Peyer's patch (tissue), 4 donors: Measurements from ENCODE around the gene KRTAP19-6. TPM values are rescaled to one million over a fixed set of nuclear protein-coding genes. Genes with fewer than 3 reads are reported as not detected.

Experiments used
- DNase-seq, 3 donors: peaks; one replicate each; pipeline ENCODE4 v3.0.0-alpha.2; 2017 to 2019
- H3K27ac ChIP-seq, 4 donors: fragments of 200-600 bp; sonication (generic); one replicate each; pipeline ENCODE4 v1.5.1; 2016 to 2019
- H3K27me3 ChIP-seq, 2 donors: fragments of 200-600 bp; sonication (generic); one replicate each; pipeline ENCODE4 v1.5.1; 2019
- H3K36me3 ChIP-seq, 3 donors: fragments of 200-600 bp; sonication (generic); one replicate each; pipeline ENCODE4 v1.5.1; 2016 to 2019
- H3K4me1 ChIP-seq, 4 donors: fragments of 200-600 bp; sonication (generic); one replicate each; pipeline ENCODE4 v1.5.1; 2016 to 2019
- H3K4me3 ChIP-seq, 4 donors: fragments of 200-600 bp; sonication (generic); 1 replicate in 3 of 4; 2 replicates in 1 of 4; pipeline ENCODE4 v1.5.1; 2016 to 2019; ENCODE audit warnings: mild to moderate bottlenecking in 1 of 4
- H3K9me3 ChIP-seq, 4 donors: fragments of 200-600 bp; sonication (generic); one replicate each; pipeline ENCODE4 v1.5.1; 2016 to 2019; ENCODE audit warnings: mild to moderate bottlenecking in 1 of 4
- POLR2A ChIP-seq, 2 donors: fragments of 450-650 bp; IDR thresholded peaks; one replicate each; pipeline ENCODE4 v1.5.1; 2017; ENCODE audit warnings: antibody characterized with exemption in 2 of 2, mild to moderate bottlenecking in 2 of 2, moderate library complexity in 2 of 2
- total RNA-seq, 4 donors: library from RNA; depleted of rRNA; stranded (reverse); fragments of >200 nt; gene quantifications; one replicate each; pipeline ENCODE4 v1.1.0, GENCODE V29; 2016
- TF ChIP-seq, protein P1 (sequence below), 6 experiments: fragments of 450-650 bp in 4 of 6; fragments of 200-600 bp in 2 of 6; sonication (generic) in 1 of 6; IDR thresholded peaks; one replicate each; pipeline ENCODE4 v1.5.1; 2017 to 2019; ENCODE audit warnings: antibody characterized with exemption in 6 of 6, mild to moderate bottlenecking in 3 of 6, moderate library complexity in 1 of 6

KRTAP19-6 gene, protein sequence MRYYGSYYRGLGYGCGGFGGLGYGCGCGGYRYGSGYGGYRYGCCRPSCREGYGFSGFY
- not detected for total RNA-seq

DNA sequence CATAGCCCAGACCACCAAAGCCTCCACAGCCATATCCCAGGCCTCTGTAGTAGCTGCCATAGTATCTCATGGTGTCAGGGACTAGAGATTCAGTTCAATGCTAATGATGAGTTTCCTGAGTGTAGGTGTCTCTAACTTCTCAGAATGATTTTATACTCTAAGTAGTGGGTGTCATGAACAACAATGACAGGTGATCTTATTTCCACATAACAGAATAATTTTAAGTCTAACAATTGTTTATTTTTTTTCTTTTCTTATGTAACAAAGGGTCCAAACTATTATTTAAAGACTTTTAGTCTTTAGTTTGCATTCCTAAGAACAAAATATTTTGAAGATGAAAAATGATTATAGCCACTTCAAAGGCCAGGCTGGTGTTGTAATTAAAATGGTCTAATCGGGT lies at the start of gene KRTAP19-6:
KRTAP19-6 (minus strand) TSS at position 101 of the 400 bp plus-strand sequence; CDS start at position 70, 31 bp downstream.
- Histone ChIP-seq H3K4me1 (no peaks in the 10 kb centered on the region), H3K4me3 (no peak within 1 kb of the TSS), H3K36me3 (no peaks in the 10 kb centered on the region), H3K27ac (no peak within 1 kb of the TSS), H3K27me3 (no peaks in the 10 kb centered on the region), H3K9me3 (no peaks in the 10 kb centered on the region)
- no peak for TF ChIP-seq POLR2A (IDR thresholded peaks at IDR 0.05)
- DNase-seq, result no peak

DNA sequence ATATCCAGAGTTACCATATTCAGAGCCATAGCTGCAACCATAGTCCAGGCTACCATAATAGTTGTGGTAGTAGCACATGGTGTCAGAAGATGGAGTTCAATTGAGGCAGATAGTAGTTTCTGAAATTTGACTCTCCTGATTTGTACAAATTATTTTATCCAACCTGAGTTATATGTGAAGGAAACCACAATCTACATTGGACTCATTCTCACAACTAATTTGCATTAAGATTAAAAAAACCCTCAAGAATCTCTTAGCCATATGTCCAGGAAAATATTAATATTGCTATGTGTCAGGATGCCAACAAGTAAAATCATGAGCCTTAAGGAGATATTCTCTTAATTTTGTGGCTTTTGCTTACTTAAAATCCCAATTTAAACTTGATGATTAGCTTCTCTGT lies 48.6 kb upstream of the KRTAP19-6 start, which contains the start of gene KRTAP22-2:
KRTAP22-2 (minus strand) TSS at position 101 of the 400 bp plus-strand sequence.
- H3K36me3 ChIP-seq, result no peaks in the 10 kb centered on the region
- no peak for DNase-seq
- no peak within 1 kb of the TSS for H3K4me3 ChIP-seq
- H3K9me3 ChIP-seq, result no peaks in the 10 kb centered on the region
- H3K27ac ChIP-seq, result no peak within 1 kb of the TSS
- TF ChIP-seq, protein P1, sequence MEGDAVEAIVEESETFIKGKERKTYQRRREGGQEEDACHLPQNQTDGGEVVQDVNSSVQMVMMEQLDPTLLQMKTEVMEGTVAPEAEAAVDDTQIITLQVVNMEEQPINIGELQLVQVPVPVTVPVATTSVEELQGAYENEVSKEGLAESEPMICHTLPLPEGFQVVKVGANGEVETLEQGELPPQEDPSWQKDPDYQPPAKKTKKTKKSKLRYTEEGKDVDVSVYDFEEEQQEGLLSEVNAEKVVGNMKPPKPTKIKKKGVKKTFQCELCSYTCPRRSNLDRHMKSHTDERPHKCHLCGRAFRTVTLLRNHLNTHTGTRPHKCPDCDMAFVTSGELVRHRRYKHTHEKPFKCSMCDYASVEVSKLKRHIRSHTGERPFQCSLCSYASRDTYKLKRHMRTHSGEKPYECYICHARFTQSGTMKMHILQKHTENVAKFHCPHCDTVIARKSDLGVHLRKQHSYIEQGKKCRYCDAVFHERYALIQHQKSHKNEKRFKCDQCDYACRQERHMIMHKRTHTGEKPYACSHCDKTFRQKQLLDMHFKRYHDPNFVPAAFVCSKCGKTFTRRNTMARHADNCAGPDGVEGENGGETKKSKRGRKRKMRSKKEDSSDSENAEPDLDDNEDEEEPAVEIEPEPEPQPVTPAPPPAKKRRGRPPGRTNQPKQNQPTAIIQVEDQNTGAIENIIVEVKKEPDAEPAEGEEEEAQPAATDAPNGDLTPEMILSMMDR (IDR thresholded peaks at IDR 0.05), result no peak
- no peak for TF ChIP-seq POLR2A (IDR thresholded peaks at IDR 0.05)
- H3K4me1 ChIP-seq, result no peaks in the 10 kb centered on the region
- no peaks in the 10 kb centered on the region for H3K27me3 ChIP-seq

DNA sequence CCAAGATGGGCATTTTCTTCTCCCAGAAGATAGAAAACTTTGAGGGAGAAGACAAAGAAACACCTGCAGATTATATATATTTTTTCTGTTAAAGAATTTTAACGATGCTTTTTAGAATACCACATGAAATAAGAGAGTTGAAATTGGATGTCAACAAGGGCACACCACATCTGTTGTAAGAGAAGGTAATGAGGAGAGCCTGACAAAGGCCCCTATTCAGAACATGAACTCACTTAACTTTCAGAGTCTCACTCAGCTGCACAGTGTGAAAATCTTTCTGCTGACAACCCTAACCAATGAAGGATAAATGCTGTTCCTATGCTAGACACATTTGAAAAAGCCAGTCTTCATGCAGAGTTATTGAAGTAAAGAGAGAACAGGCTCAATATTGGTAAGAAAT lies 41.2 kb upstream of the KRTAP19-6 start:
- Histone ChIP-seq H3K36me3 (no peaks in the 10 kb centered on the region), H3K27ac (no peak overlapping the region), H3K4me3 (no peak overlapping the region), H3K9me3 (no peaks in the 10 kb centered on the region), H3K4me1 (no peaks in the 10 kb centered on the region), H3K27me3 (no peaks in the 10 kb centered on the region)
- no peak for TF ChIP-seq POLR2A (IDR thresholded peaks at IDR 0.05)
- TF ChIP-seq, protein P1 (IDR thresholded peaks at IDR 0.05), result no peak
- no peak for DNase-seq

DNA sequence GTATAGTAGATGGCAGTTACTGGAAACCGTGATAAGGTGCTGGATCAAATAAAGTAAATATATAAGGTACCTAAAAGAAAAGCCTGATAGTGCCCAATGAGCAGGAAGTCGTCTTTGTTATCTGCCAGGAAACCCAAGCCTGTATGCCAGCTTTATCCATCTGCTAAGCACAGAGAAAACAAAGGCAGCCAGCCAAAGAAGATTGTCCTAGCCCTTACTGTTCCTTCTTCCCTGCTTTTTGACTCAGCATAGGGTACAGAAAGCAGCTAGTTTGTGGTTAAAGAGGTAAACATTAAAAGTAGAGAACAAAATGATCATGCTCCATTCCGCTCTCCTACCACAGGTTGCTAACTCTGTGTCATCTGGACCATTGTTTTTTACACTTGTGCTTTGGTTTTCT lies 38.5 kb upstream of the KRTAP19-6 start:
- no peak overlapping the region for H3K27ac ChIP-seq
- H3K4me3 ChIP-seq, result no peak overlapping the region
- H3K4me1 ChIP-seq, result no peaks in the 10 kb centered on the region
- no peak for TF ChIP-seq POLR2A (IDR thresholded peaks at IDR 0.05)
- TF ChIP-seq, protein P1 (IDR thresholded peaks at IDR 0.05), result no peak
- no peak for DNase-seq
- H3K9me3 ChIP-seq, result no peaks in the 10 kb centered on the region
- no peaks in the 10 kb centered on the region for H3K27me3 ChIP-seq
- H3K36me3 ChIP-seq, result no peaks in the 10 kb centered on the region

DNA sequence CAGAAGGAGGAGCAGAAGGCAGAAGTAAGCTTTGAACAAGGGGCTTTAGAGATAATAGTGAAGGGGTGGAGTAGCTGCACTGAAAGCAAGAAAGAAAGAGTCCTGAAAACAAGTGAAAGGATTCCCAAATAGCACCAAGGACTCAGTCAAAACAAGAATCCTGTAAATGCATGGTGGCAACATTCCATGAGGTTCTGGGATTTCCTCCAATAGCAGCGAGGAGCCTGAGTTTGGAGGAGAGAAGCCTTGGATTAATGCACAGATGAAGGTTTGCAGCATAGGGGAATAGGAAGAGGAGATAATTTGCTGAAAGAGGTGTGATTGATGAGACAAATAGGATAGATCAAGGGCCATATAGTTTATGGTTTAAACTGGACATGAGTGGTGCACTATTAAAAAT lies 37.7 kb upstream of the KRTAP19-6 start:
- no peaks in the 10 kb centered on the region for H3K4me1 ChIP-seq
- no peak overlapping the region for H3K4me3 ChIP-seq
- no peaks in the 10 kb centered on the region for H3K9me3 ChIP-seq
- H3K27ac ChIP-seq, result no peak overlapping the region
- no peaks in the 10 kb centered on the region for H3K27me3 ChIP-seq
- TF ChIP-seq POLR2A (IDR thresholded peaks at IDR 0.05), result no peak
- TF ChIP-seq, protein P1 (IDR thresholded peaks at IDR 0.05), result no peak
- DNase-seq, result no peak
- no peaks in the 10 kb centered on the region for H3K36me3 ChIP-seq

DNA sequence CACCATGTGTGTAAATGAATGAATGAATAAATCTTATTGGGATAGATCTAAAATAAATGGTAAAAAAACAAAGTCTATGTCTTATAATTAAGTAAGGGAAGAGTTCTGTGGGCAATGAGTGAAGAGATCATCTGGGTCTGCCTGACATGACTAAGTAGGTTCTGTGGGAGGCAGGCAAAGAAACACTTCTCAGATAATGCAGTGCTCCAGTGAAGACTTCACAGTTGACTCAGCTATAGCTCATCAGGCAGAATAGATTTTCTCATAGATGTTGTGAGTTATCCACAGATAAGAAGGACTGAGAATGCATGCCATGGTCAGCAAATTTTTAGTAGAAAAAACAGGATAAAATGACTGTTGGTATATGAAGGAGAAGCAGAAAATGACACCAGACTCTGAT lies 36.1 kb upstream of the KRTAP19-6 start:
- TF ChIP-seq POLR2A (IDR thresholded peaks at IDR 0.05), result no peak
- TF ChIP-seq, protein P1 (IDR thresholded peaks at IDR 0.05), result no peak
- H3K27me3 ChIP-seq, result no peaks in the 10 kb centered on the region
- no peak overlapping the region for H3K27ac ChIP-seq
- no peak for DNase-seq
- H3K36me3 ChIP-seq, result no peaks in the 10 kb centered on the region
- H3K9me3 ChIP-seq, result no peaks in the 10 kb centered on the region
- H3K4me1 ChIP-seq, result no peaks in the 10 kb centered on the region
- H3K4me3 ChIP-seq, result no peak overlapping the region
